Frontal cortex (tissue), 4 donors: ENCODE results near the gene AGFG2. TPM values are rescaled to one million over a fixed set of nuclear protein-coding genes. Genes with fewer than 3 reads are reported as not detected.
"Not testable (repeated sequence)": the region's sequence is repeated elsewhere in the genome, so short reads cannot be mapped to it uniquely, and the experiment has no call there.

Experiments
- DNase-seq, 2 donors: peaks; one replicate each; pipeline ENCODE4 v3.0.0; 2012; ENCODE audit warnings: low spot score in 2 of 2
- FAIRE-seq: peaks from 2 replicates; lab custom pipeline; 2012; peaks lifted over from hg19 to GRCh38; lab: Jason Lieb, UNC
- total RNA-seq: library from RNA; depleted of rRNA; stranded (reverse); fragments of >200 nt; gene quantifications from one replicate; pipeline ENCODE4 v1.2.3, GENCODE V29; 2014
- donor health status: control.
- donor health status: control.
- donor health status: control.

The AGFG2 gene
- total RNA-seq, 1 donor from 2014 or later: 2.0 TPM

DNA sequence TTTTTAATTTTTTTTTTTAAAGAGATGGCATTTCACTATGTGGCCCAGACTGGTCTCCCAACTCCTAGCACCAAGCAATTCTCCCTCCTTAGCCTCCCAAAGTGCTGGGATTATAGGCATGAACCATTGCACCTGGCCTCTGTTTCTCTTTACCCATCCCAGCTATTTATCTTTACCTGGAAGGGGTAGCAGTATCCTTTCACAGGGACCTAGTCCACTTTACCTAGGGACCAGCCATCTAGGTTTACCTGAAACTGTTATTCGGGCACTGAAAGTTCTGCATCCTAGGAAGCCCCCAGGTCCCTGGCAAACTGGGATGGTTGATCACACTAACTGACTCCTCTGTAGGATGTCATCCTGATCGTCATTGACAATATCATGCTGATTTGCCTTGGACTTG lies 21.7 kb upstream of the AGFG2 start:
- FAIRE-seq: no peak
- DNase-seq: no peak

GRCh38 chr7:100519580-100519979 lies 19.4 kb upstream of the AGFG2 start:
- FAIRE-seq (no peak), DNase-seq (no peak)

- DNase-seq (no peak), FAIRE-seq (no peak)
These were observed 18.9 kb upstream of the AGFG2 start for GRCh38 chr7:100520138-100520537.

DNA sequence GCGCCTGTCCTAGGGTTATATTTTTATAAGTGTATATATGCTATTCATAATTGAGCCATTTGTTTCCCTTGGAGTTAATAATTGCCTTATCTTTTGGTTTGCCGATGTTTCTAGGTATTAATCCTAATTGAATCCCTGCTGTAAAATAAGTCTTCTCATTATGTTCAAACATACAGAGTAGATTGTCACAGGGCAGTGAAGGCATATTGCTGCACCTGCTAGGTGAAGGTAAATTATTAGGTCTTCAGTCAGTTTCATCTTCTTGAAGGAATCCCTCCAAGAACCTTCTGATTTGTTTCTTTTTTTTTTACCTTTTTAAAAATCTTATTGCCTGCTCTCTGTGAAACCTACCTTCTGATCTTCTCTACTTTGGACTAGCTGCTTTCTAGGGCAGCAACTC lies 17.9 kb upstream of the AGFG2 start:
- no peak for FAIRE-seq
- no peak for DNase-seq

DNA sequence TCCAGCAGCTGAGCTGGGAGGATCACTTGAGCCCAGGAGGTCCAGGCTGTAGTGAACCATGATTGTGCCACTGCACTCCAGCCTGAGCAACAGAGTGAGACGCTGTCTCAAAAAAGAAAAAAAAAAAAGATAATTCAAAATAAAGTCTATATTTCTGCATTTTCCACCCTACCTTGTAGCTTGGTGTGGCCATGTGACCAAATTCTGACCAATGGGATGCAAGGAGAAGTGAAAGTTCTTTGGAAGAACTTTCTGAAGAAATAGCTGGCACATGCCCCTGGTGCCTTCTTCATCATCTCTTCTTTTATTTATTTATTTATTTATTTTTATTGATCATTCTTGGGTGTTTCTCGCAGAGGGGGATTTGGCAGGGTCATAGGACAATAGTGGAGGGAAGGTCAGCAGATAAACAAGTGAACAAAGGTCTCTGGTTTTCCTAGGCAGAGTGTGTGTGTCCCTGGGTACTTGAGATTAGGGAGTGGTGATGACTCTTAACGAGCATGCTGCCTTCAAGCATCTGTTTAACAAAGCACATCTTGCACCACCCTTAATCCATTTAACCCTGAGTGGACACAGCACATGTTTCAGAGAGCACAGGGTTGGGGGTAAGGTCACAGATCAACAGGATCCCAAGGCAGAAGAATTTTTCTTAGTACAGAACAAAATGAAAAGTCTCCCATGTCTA lies 17.0 kb upstream of the AGFG2 start:
- not testable (repeated sequence) for DNase-seq, FAIRE-seq

DNA sequence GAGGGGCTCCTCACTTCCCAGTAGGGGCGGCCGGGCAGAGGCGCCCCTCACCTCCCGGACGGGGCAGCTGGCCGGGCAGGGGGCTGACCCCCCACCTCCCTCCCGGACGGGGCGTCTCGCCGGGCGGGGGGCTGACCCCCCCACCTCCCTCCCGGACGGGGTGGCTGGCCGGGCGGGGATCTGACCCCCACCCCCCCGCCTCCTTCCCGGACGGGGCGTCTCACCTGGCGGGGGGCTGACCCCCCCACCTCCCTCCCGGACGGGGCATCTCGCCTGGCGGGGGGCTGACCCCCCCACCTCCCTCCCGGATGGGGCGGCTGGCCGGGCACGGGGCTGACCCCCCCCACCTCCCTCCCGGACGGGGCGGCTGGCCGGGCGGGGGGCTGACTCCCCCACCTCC lies 15.8 kb upstream of the AGFG2 start:
- not testable (repeated sequence) for FAIRE-seq, DNase-seq

DNA sequence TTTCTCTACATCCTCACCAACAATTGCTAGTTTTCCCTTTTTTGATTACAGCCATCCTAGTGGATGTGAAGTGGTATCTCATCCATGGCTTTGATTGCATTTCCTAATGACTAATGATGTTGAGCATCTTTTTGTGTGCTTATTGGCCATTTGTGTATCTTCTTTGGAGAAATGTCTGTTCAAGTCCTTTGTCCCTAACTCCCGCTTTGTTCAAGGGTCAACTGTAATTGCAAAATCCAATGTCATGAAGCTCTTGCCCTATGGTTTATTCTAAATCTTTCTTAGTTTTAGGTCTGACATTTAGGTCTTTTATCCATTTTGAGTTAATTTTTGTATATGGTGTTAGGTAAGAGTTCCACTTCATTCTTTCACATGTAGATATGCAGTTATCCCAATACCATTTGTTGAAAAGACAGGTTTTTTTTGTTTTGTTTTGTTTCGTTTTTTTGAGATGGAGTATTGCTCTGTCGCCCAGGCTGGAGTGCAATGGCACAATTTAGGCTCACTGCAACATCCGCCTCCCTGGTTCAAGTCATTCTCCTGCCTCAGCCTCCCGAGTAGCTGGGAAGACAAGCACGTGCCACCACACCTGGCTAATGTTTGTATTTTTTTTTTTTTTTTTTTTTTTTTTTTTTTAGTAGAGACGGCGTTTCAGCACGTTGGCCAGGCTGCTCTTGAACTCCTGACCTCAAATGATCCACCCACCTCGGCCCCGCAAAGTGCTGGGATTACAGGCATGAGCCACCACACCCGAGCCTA lies 10.7 kb upstream of the AGFG2 start:
- not testable (repeated sequence) for FAIRE-seq, DNase-seq

- FAIRE-seq (no peak), DNase-seq (no peak)
These were observed 6.6 kb upstream of the AGFG2 start for GRCh38 chr7:100532165-100533022.

DNA sequence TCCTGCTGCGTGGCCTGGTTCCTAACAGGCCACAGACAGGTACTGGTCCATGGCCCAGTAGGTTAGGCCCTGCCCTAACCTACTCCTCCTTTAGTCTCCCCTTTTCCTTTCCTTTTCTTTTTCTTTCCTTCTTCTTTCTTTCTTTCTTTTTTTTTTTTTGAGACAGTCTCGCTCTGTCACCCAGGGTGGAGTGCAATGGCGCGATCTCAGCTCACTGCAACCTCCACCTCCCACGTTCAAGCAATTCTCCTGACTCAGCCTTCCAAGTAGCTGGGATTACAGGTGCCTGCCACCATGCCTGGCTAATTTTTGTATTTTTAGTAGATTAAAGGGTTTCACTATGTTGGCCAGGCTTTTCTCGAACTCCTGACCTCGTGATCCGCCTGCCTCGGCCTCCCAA lies 3.0 kb upstream of the AGFG2 start:
- FAIRE-seq: not testable (repeated sequence)

DNA sequence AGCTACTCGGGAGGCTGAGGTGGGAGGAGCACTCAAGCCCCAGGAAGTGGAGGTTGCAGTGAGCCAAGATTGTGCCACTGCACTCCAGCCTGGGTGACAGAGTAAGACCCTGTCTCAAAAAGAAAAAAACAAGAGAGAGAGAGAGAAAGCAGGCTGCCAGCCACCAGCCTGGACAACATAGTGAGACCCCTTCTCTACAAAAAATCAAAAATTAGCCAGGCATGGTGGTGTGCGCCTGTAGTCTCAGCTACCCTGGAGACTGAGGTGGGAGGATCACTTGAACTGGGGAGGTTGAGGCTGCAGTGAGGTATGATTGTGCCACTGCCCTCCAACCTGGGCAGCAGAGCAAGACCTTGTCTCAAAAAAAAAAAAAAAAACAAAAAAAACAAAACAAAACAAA lies 2.3 kb upstream of the AGFG2 start:
- FAIRE-seq, DNase-seq: not testable (repeated sequence)

More for the DNA sequence above, 3.0 kb upstream of the AGFG2 start:
- DNase-seq: not testable (repeated sequence)

GRCh38 chr7:100538348-100538653 lies 702 bp upstream of the AGFG2 start:
- no peak for DNase-seq
- no peak for FAIRE-seq

DNA sequence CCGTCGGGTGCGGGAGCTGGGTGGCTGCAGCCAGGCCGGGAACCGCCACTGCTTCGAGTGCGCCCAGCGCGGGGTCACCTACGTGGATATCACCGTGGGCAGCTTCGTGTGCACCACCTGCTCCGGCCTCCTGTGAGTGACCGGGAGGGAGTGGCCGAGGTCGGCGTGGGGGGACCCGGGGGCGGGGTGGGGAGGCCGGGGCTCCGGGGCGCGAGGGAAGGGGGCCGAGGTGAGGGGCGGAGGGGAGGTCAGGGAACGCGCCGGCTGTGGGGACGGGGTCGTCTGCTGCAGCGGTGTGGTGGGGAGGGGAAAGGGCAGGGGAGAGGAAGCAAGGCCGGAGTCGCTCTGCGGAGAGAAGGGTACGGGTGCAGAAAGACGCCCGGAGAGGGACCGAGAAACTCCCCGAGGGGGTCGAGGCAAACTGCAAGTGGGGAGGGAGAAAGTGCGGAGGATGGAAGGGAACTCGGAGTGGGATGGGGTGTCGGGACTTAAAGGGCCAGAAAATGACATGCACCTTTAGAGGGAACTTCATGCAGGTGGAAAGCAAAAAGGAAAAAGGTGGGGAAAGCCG lies 518 bp downstream of the AGFG2 start:
- no peak for DNase-seq
- FAIRE-seq: no peak

DNA sequence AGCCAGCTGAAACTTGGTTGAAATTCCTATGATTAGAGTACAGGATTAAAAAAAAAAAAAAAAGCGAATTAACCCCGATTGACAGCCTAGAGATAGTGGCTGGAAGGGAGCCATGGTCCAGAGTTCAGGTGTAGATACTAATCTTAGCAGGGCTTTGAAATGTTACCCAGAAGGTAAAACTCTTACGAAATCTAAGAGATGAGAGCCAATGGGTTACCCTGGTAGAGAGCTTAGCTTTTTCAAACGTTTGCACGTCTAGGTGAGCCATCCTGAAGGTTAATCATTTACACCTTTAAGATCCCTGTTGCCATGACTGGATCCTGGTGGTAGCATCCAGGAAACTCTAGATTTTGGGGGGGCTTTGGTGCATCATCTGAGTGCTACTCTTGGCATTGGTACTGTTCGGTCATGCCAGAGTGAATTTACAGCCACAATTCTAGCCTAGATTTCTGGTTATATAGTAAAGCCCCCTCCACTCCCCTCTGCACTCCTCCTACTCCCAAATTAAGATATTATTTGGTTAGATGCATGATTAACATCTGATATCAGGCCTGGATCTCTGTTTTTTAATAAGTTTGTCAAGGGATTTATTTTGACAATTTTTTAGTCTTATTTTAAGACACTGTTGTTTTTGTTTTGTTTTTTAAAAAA lies 1.2 kb downstream of the AGFG2 start:
- no peak for DNase-seq
- FAIRE-seq: no peak

- not testable (repeated sequence) for DNase-seq, FAIRE-seq
These were observed 2.3 kb downstream of the AGFG2 start for GRCh38 chr7:100541309-100541708.

DNA sequence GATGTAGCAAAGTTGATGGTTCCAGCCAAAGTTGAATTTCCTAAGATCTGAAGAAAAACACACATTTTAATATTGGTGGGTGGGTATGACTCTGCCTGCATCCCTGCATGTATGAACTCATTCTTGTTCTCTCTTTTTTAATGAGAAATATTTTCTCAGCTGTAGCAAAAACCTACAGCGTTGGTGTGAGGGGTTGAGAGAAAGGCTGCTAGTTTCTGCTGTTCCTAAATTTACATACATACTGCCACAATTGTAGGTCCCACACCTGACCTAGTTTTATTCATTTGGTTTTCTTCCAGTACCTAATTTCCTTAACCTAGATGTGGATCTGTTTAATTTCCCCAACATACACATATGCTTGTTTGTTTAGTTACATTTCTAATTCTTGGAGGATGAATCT lies 4.6 kb downstream of the AGFG2 start:
- FAIRE-seq (no peak), DNase-seq (no peak)

GRCh38 chr7:100544386-100544785 lies 5.4 kb downstream of the AGFG2 start:
- DNase-seq: no peak
- FAIRE-seq: no peak

GRCh38 chr7:100544967-100545359 lies 6.0 kb downstream of the AGFG2 start:
- FAIRE-seq (no peak), DNase-seq (peak in 1 of 2 donors; percentile 10)

GRCh38 chr7:100545360-100546128 lies 6.5 kb downstream of the AGFG2 start:
- peak in 1 of 2 donors; percentile 56 for DNase-seq

More at GRCh38 chr7:100545360-100546128, 6.5 kb downstream of the AGFG2 start:
- no peak for FAIRE-seq
